ENCODE measurements around the gene MST1R.

DNA sequence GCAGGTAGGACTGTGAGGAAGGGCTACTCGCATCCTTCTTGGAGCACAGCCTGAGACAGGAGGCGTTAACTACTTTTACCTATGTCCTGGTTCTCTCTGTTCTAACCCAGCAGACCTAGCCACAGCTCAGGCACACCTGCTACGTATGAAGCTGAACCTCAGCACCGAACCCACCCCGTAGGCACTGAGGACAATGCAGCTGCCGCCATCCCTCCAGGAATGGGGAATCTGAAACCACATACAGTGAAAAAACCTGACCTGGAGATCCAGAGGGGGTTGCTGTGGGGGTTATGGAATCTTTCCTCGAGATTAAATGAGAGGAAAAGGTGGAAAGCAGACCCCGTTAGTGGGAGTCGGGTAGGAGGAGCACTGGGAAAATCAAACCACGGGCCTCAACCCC is 14.4 kb downstream of the MST1R start:
- no peak for TF ChIP-seq ZFX (IDR thresholded peaks at IDR 0.05; ENCODE audit: borderline replicate concordance)
- TF ChIP-seq, protein P1, sequence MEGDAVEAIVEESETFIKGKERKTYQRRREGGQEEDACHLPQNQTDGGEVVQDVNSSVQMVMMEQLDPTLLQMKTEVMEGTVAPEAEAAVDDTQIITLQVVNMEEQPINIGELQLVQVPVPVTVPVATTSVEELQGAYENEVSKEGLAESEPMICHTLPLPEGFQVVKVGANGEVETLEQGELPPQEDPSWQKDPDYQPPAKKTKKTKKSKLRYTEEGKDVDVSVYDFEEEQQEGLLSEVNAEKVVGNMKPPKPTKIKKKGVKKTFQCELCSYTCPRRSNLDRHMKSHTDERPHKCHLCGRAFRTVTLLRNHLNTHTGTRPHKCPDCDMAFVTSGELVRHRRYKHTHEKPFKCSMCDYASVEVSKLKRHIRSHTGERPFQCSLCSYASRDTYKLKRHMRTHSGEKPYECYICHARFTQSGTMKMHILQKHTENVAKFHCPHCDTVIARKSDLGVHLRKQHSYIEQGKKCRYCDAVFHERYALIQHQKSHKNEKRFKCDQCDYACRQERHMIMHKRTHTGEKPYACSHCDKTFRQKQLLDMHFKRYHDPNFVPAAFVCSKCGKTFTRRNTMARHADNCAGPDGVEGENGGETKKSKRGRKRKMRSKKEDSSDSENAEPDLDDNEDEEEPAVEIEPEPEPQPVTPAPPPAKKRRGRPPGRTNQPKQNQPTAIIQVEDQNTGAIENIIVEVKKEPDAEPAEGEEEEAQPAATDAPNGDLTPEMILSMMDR (IDR thresholded peaks at IDR 0.05) = no peak
